ENCODE results near the gene UMODL1.

Gene UMODL1

GRCh38 chr21:42081931-42082381, 10.8 kb downstream of the UMODL1 start:
- Histone ChIP-seq H3K79me2 (no peaks in the 10 kb centered on the region), H3K9ac (no peak overlapping the region), H3K27me3 (ENCODE audit: control insufficient read depth, insufficient read depth, low read length) (no peaks in the 10 kb centered on the region), H3K27ac (no peak overlapping the region), H3K9me3 (ENCODE audit: control insufficient read depth, low read length) (no peaks in the 10 kb centered on the region), H3K4me1 (no peaks in the 10 kb centered on the region), H2AFZ (no peak overlapping the region), H3K36me3 (ENCODE audit: control insufficient read depth, insufficient read depth, low read length) (no peaks in the 10 kb centered on the region), H3K4me3 (ENCODE audit: low read depth, low read length) (no peak overlapping the region), H3K4me2 (ENCODE audit: low read length) (no peak overlapping the region)
- TF ChIP-seq, protein P1, sequence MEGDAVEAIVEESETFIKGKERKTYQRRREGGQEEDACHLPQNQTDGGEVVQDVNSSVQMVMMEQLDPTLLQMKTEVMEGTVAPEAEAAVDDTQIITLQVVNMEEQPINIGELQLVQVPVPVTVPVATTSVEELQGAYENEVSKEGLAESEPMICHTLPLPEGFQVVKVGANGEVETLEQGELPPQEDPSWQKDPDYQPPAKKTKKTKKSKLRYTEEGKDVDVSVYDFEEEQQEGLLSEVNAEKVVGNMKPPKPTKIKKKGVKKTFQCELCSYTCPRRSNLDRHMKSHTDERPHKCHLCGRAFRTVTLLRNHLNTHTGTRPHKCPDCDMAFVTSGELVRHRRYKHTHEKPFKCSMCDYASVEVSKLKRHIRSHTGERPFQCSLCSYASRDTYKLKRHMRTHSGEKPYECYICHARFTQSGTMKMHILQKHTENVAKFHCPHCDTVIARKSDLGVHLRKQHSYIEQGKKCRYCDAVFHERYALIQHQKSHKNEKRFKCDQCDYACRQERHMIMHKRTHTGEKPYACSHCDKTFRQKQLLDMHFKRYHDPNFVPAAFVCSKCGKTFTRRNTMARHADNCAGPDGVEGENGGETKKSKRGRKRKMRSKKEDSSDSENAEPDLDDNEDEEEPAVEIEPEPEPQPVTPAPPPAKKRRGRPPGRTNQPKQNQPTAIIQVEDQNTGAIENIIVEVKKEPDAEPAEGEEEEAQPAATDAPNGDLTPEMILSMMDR (IDR thresholded peaks at IDR 0.05) = no peak

DNA sequence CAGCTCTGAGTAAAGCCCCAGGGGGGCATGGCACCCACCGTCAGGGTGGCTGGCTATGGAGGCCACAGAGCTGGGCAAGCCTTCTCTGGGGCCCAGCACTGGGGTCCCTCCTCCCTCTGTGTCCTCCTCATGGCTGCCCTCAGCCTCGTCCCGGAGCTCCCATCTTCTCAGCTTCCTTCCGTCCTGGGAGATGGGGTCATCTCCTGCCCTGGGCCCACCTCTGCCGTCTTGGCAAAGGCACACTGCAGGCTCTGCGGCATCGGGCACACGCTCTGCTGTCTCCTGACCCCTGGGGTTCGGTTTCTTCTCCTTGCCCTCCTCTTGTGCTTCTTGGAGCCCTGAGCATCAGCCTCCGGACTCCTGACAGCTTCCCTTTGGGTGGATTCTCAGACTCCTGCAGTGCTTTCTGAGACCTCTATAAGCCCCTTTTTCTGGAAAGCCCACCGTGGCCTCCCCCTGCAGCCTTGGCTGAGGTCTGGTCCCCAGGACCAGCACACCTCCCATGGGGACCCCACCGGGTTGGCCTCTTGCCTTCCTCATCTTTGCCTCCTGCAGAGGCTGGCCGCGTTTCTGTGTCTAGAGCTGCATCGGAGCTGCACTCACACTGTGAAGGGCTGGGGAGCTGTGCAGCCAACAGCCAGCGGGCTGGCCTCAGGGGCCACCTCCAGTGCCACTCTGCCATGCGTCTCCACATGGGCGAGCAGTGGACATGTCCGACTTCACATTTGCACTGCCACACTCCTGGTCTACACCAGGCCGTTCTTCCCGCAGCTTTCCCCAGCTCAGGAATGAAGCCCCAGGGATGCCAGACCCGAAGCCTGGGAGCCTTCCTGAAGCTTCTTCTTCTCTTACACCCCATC, 11.6 kb downstream of the UMODL1 start:
- TF ChIP-seq, protein P1 (IDR thresholded peaks at IDR 0.05) = no peak

GRCh38 chr21:42083361-42083690, 12.2 kb downstream of the UMODL1 start:
- Histone ChIP-seq H3K4me1 (no peaks in the 10 kb centered on the region), H3K9ac (no peak overlapping the region)
- TF ChIP-seq, protein P1 (IDR thresholded peaks at IDR 0.05) = no peak

More for the DNA sequence above, 11.6 kb downstream of the UMODL1 start:
- no peak overlapping the region for H3K9ac ChIP-seq
- no peak overlapping the region for H2AFZ ChIP-seq
- no peaks in the 10 kb centered on the region for H3K9me3 ChIP-seq (ENCODE audit: control insufficient read depth, low read length)
- no peaks in the 10 kb centered on the region for H3K27me3 ChIP-seq (ENCODE audit: control insufficient read depth, insufficient read depth, low read length)
- H3K4me3 ChIP-seq (ENCODE audit: low read depth, low read length) = no peak overlapping the region
- no peaks in the 10 kb centered on the region for H3K36me3 ChIP-seq (ENCODE audit: control insufficient read depth, insufficient read depth, low read length)
- no peak overlapping the region for H3K27ac ChIP-seq
- H3K79me2 ChIP-seq = no peaks in the 10 kb centered on the region
- H3K4me2 ChIP-seq (ENCODE audit: low read length) = no peak overlapping the region
- H3K4me1 ChIP-seq = no peaks in the 10 kb centered on the region

DNA sequence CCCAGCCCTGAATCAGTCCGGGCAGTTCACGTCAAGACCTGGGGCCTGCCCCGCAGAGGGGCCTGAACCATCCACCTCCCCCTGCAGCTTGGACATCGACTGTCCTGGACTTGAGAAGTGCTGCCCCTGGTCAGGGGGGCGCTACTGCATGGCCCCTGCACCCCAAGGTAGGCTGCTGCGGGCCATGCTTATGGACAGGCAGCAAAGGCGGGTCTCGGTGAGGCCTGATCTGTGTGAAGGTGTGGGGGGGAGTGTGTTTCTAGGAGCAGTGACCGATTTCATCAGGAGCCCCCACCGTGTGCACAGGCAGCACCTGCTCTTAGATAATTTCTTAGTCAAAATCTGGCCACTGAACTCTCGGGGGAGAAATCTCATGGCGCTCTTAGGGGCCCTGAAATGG, 13.0 kb downstream of the UMODL1 start:
- no peak overlapping the region for H3K27ac ChIP-seq
- H3K27me3 ChIP-seq (ENCODE audit: control insufficient read depth, insufficient read depth, low read length) = no peaks in the 10 kb centered on the region
- H3K4me2 ChIP-seq (ENCODE audit: low read length) = no peak overlapping the region
- H3K36me3 ChIP-seq (ENCODE audit: control insufficient read depth, insufficient read depth, low read length) = no peaks in the 10 kb centered on the region
- no peaks in the 10 kb centered on the region for H3K79me2 ChIP-seq
- no peak overlapping the region for H3K4me3 ChIP-seq (ENCODE audit: low read depth, low read length)
- H3K9ac ChIP-seq = no peak overlapping the region
- TF ChIP-seq, protein P1 (IDR thresholded peaks at IDR 0.05) = no peak
- H3K9me3 ChIP-seq (ENCODE audit: control insufficient read depth, low read length) = no peaks in the 10 kb centered on the region
- H3K4me1 ChIP-seq = no peaks in the 10 kb centered on the region
- H2AFZ ChIP-seq = no peak overlapping the region

More at GRCh38 chr21:42083361-42083690, 12.2 kb downstream of the UMODL1 start:
- no peaks in the 10 kb centered on the region for H3K27me3 ChIP-seq (ENCODE audit: control insufficient read depth, insufficient read depth, low read length)
- H3K4me2 ChIP-seq (ENCODE audit: low read length) = no peak overlapping the region
- no peaks in the 10 kb centered on the region for H3K79me2 ChIP-seq
- no peak overlapping the region for H3K27ac ChIP-seq
- no peak overlapping the region for H2AFZ ChIP-seq
- no peaks in the 10 kb centered on the region for H3K9me3 ChIP-seq (ENCODE audit: control insufficient read depth, low read length)
- no peak overlapping the region for H3K4me3 ChIP-seq (ENCODE audit: low read depth, low read length)
- no peaks in the 10 kb centered on the region for H3K36me3 ChIP-seq (ENCODE audit: control insufficient read depth, insufficient read depth, low read length)

Data from parathyroid adenoma (tissue), 2 donors.